Astrocyte of the spinal cord (primary cell): ENCODE measurements around the gene MEPE.

Experiments used
- DNase-seq: peaks from one replicate; pipeline ENCODE4 v3.0.0; 2011; ENCODE audit warnings: low read depth, low spot score
- H3K4me3 ChIP-seq: 2 replicates; pipeline ENCODE4 v1.5.1; 2011; ENCODE audit warnings: low read depth, mild to moderate bottlenecking, low read length, moderate library complexity
- in situ Hi-C: cut with HindIII; loops from 2 replicates; pipeline ENCODE4 v1.10.0; 2017; ENCODE audit warnings: low sequenced_read_pairs
- TF ChIP-seq, protein P1 (sequence below): IDR thresholded peaks from 2 replicates; pipeline ENCODE4 v1.5.1; 2012; ENCODE audit warnings: low read depth, mild to moderate bottlenecking, low read length, inconsistent platforms

The MEPE gene

DNA sequence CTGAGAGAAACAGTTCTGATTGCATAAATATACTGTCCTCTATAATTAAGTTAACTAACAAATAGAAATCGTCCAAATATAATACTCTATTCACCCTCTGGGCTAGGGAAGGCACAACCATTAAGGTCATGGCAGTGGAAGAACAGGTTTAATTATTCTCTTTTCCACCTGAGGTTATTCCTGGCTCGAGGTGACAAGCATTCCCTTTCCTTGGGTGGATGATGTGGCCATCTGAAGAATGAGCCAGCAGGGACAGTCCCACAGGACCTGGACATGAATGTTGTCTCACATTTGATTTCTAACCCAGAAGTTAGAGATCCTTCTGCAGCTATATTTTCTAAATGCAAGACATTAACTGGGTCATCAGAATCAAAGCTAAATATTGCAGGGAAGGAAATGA, 27.9 kb upstream of the MEPE start:
- TF ChIP-seq, protein P1, sequence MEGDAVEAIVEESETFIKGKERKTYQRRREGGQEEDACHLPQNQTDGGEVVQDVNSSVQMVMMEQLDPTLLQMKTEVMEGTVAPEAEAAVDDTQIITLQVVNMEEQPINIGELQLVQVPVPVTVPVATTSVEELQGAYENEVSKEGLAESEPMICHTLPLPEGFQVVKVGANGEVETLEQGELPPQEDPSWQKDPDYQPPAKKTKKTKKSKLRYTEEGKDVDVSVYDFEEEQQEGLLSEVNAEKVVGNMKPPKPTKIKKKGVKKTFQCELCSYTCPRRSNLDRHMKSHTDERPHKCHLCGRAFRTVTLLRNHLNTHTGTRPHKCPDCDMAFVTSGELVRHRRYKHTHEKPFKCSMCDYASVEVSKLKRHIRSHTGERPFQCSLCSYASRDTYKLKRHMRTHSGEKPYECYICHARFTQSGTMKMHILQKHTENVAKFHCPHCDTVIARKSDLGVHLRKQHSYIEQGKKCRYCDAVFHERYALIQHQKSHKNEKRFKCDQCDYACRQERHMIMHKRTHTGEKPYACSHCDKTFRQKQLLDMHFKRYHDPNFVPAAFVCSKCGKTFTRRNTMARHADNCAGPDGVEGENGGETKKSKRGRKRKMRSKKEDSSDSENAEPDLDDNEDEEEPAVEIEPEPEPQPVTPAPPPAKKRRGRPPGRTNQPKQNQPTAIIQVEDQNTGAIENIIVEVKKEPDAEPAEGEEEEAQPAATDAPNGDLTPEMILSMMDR, result no peak
- in situ Hi-C loops, result no loop called here
- no peak overlapping the region for H3K4me3 ChIP-seq
- no peak for DNase-seq

DNA sequence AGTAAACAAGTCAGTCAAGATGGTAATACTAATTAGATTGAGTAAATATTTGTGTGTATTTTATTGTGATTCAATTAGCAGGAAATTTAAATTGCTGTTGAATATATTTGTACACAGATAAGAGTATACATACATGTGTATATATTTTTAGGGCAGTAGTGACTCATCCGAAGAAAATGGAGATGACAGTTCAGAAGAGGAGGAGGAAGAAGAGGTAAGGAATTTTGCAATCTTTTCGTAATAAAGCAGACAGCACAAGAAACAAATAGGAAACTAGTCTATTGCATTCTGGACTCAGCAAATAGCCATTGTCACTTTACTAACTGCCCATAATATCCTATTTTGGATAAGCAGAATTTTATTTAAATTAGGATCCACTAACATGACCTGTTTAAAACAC, 26.8 kb upstream of the MEPE start:
- DNase-seq, result no peak
- H3K4me3 ChIP-seq, result no peak overlapping the region
- TF ChIP-seq, protein P1, result no peak
- in situ Hi-C loops, result no loop called here

DNA sequence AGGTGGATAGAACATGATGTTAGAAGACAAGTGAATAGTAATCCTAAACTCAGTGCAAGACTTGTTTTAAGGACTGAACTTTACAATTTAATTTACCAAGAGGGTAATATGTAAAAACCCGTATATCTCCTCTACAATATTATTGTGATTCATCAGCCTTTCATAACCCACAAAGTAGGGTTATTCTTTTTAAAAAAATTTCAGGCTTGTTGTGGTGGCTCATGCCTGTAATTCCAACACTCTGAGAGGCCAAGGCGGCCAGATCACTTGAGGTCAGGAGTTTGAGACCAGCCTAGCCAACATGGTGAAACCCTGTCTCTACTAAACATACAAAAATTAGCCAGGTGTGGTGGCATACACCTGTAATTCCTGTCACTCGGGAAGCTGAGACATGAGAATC, 26.2 kb upstream of the MEPE start:
- in situ Hi-C loops, result no loop called here
- no peak overlapping the region for H3K4me3 ChIP-seq
- DNase-seq, result peak; percentile 42
- TF ChIP-seq, protein P1, result no peak

DNA sequence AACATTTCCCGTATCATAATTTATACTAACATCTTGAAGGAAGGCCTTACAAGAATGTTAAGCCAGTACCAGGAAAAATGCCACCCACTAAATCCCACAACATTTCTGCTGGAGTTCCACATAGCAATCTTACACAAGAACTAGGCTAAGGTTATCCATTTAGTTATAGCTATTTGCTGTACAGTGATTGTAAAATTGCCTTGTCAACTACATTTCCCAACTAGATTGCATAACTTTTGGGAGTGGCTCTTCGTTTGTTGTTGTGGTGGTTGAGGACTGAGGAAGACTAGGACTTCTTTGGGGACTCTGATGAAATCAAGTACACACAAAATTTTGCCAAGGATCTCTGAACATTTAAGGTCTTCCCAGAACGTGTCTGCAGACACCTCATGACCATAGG, 25.4 kb upstream of the MEPE start:
- no peak overlapping the region for H3K4me3 ChIP-seq
- TF ChIP-seq, protein P1, result no peak
- in situ Hi-C loops, result no loop called here
- no peak for DNase-seq

DNA sequence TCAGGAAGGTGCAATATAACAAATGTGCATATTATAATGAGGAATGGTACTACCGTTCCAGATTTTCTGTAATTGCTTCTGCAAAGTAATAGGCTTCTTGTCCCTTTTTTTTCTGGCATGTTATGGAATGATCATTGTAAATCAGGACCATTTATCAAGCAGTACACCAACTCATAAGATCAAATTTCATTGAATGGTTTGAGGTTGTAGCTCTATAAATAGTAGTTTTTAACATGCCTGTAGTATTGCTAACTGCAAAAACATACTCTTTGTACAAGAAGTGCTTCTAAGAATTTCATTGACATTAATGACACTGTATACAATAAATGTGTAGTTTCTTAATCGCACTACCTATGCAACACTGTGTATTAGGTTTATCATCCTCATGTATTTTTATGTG, 20.8 kb upstream of the MEPE start:
- peak; percentile 17 for DNase-seq

DNA sequence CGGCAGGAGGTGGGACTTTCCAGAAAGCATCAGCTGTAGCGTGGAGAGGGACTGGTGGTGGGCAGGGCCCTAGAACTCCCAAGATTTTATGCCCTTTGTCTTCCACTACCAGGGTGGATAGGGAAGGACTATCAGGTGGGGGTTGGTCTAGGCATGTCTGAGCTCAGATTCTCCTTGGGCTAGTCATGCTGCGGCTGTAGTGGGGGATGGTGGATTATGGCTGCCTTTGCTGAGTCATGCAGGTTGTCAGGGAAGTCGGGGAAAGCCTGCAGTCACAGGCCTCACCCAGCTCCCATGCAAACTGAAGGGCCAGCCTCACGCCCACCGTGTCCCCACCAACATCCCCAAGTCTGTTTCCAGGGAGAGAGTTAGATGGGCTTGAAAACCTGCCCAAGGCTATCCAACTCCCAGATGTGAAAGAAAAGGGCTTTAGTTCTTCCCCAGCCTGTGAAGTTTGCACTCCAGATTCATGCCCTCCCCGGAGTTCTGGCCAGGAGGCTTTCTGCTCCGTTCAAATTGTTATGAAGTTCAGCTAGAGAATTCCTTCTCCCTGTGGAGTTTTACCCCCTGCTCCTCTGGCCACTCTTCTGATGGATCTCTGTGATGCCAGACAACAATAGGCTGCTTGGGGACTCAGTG, 13.4 kb upstream of the MEPE start:
- in situ Hi-C loops, result no loop called here
- TF ChIP-seq, protein P1, result no peak
- DNase-seq, result peak; percentile 88
- H3K4me3 ChIP-seq, result no peak overlapping the region

More for the DNA sequence above, 20.8 kb upstream of the MEPE start:
- H3K4me3 ChIP-seq, result no peak overlapping the region
- in situ Hi-C loops, result no loop called here
- TF ChIP-seq, protein P1, result no peak

DNA sequence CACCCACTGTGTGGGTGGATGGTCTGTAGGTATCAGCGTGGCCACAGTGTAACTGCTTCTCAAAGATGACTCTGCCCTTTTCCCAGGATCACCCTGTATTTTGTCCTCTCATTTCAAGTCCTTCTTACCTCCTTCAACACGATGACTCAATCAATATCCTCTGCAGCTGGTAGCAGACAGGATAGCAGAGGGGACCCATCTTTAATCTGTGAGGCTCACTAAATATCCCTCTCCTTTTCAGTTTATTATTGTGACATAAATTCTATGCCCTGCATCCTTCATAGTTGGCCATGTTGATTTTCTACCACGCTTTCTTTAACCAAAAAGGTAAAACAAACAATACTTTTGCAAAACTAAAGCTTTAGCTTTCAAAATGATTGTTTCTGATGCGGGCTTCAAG, 9.6 kb upstream of the MEPE start:
- H3K4me3 ChIP-seq, result no peak overlapping the region
- in situ Hi-C loops, result no loop called here
- DNase-seq, result no peak
- TF ChIP-seq, protein P1, result no peak
